Measurements from ENCODE around the gene MCCD1. TPM values are rescaled to one million over a fixed set of nuclear protein-coding genes. Genes with fewer than 3 reads are reported as not detected.

The MCCD1 gene
- total RNA-seq, 1 donor from 2014 or later = not detected

DNA sequence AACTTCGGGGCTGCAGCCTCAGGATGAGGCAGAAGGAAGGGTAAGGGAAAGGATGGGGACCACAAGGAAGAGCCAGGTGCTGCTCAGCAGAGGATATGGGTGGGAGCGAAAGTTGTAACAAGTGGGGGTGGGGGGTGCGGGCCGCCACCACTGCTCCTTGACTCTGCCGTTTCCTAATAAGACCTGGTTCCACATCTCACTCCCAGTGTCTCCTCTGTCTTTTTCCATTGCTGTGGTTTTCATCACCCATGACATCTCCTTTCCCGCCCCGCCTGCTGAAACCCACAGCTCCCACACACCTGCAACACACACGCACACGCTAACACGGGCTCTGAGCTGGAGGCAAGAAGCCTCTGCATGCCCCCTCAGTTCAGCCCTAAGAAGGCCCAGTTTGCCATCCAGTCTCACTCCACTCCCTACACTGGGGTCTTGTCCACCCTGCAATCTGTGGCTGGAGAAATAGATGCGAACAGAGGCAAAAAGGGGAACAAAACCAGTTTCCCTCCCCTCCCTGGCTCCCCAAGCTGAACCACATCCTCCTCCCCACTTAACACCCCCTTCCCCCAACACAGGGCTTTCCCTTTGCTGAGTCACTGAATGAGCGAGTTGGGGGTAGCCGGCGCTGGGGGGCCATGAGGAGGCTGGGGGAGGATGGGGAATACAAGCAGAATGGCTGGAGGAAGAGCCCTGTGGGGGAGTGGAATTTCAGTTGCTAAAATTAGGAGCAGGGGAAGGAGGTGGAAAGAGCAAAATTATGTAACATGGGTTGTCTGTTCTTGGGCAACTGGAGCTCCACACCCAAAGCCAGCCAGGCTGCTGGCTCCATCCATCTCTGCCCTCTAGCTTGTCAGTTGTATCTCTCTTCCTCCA lies 30.1 kb downstream of the MCCD1 start:
- peak; percentile 51 for DNase-seq
- intact Hi-C loops (cut with DNase I) = no loop called here
- ATAC-seq (ENCODE audit: poor library complexity) = peak; percentile 61

DNA sequence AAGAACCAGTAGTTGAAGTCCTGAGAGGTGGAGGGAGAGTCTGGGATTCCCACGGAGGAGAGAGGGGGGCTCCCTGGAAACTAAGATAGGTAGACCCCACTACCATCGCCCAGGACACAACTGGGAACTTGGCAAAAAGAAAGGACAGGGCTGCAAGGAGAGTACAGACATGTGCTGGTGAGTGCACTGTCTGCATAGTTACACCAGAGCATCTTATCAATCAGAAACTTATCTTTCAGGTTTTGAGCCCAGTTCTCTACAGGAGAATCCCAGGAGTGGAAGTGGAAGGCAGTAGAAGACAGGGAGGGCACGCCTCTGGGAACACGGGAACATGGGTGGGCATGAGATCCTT lies 30.8 kb downstream of the MCCD1 start:
- ATAC-seq (ENCODE audit: poor library complexity) = no peak
- intact Hi-C loops (cut with DNase I) = no loop called here
- no peak for DNase-seq

DNA sequence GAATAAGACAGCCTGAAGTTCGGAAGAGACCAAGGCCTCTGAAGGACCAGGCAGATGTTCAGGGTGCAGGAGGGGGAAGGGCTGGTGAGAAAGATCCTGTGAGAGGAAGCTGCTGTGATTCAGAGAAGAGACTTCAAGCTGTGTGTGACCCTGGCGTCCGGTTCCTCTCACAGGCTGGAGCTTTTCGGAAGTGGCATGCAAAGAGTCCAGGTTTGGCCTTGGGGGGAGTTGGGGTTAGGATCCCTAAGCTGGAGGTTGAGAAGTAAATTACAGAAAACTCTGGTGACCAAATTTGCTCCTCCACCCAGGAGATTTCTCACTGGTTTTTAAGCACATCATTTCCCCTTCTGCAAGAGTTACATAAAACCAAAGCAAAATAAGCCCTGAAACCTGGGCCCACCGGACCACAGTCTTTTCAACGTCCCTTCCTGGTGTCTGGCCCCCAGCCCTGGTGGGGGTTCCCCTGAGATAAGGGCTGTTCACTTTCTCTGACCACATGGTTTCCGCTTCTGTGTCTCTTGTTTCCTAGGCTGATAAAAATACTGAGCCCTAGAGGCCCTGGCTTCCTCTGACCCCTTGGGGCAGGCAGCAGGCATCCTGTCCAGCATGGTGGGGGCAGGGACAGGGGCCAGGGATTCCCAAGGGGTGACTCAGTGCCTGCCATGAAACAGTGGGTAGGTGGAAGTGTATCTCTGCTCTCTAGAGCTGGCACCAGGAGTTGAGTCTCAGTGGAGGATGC lies 31.4 kb downstream of the MCCD1 start:
- intact Hi-C loops (cut with DNase I) = no loop called here
- ATAC-seq (ENCODE audit: poor library complexity) (peak; percentile 74), DNase-seq (peak; percentile 80)

DNA sequence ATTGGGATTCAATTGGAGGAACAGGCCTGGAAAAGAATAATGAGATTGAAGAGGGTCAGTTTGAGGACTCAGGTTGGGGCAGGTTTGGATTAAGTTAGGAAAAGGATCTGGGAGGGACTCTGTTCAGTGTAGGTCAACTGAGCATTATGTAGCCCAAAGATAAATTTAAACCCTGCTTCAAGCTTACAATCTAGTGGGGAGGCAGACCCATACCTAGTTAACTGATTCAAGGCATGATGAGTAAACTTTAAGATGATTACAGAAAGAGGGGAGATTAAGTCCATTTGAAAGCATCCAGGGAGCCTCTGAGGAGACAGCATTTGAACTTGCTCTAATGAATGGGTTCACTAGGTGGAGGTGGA lies 31.9 kb downstream of the MCCD1 start:
- ATAC-seq (ENCODE audit: poor library complexity) = no peak
- intact Hi-C loops (cut with DNase I) = no loop called here
- DNase-seq = no peak

DNA sequence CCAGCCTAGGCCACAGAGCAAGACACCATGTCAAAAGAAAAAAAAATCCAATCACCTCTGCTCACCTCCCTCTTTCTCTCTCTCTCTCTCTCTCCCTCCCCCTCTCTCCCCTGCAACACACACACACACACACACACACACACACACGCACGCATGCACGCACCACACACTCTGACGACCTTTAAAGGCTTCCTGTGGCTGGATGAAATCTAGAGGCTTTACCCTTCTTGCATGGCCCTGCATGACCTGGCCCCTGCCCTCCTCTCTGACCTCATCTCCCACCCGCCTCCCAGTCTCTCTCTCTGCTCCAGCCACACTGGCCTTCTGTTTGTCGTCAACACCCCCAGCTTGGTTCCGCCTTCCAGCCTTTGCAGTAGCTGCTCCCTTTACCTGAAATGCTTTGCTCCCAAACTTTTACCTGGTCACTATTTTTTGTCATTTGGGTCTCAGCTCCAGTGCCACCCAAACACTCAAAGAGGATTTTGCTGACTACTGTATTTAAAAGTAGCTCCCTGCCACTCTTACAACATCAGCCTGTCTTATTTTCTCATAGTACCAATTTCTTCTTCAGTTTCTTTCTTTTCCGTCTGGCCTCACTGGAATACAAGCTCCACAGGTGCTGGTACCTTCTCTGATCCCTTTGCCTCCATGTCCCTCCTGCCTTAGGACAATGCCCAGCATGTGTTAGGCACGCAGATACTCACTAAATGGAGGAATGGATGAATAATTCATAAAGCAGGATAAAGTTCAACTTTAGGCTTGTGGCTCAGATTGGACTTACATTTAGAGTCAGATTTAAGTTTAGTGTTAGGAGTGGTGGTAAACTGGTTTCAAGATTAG lies 39.0 kb downstream of the MCCD1 start:
- no peak for DNase-seq
- intact Hi-C loops (cut with DNase I) = no loop called here
- ATAC-seq (ENCODE audit: poor library complexity) = no peak

DNA sequence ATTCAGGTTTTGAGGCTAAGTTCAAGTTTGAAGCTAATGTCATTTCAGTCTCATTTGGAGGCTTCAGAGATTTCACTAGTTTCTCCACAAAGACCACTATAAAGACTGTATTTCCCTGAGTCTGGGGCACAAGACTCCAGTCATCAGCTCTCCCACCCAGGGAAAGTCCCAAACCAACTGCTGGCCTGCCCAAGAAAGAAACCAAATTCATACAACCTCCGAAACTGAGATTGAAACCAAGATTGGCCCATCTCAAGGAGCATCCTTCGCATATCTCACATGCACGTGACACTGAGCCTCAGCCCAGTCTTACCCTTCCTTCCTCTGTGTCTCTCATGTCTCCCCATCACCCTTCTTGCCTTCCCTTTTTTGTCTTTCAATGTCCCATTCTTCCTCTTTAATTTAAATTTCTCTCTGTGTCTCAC lies 39.8 kb downstream of the MCCD1 start:
- ATAC-seq (ENCODE audit: poor library complexity) (peak; percentile 61), DNase-seq (no peak)
- intact Hi-C loops (cut with DNase I) = no loop called here

DNA sequence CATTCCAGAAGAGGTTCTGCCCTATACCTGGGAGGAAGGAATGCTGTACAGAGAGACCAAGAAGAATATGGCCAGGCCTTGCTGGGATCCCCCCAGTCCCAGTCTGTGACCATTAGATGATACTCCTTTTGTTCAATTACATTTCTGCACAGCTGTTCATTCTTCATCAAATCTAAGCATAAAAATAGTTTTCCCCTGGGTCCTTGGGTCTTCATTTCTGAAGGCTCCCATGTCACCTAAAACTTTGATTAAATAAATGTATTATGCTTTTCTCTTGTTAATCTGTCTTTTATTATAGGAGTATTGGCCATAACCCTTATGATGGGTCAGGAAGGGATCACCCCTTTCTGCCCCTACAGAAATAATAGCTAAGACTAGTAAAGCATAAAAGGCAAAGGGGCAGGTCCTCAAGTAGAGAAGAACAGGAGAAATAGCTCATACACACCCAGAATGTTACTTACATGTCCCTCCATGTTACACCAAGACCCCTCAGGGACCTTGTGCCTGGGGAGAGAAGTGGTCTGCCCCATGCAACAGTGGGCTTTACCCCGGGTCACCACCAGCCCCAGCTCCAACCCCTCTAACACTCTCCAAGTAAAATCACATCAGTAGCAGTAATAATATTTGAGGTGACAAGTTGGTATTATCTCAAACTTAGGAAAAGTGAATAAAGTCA lies 41.2 kb downstream of the MCCD1 start:
- ATAC-seq (ENCODE audit: poor library complexity) (no peak), DNase-seq (no peak)
- intact Hi-C loops (cut with DNase I) = no loop called here

DNA sequence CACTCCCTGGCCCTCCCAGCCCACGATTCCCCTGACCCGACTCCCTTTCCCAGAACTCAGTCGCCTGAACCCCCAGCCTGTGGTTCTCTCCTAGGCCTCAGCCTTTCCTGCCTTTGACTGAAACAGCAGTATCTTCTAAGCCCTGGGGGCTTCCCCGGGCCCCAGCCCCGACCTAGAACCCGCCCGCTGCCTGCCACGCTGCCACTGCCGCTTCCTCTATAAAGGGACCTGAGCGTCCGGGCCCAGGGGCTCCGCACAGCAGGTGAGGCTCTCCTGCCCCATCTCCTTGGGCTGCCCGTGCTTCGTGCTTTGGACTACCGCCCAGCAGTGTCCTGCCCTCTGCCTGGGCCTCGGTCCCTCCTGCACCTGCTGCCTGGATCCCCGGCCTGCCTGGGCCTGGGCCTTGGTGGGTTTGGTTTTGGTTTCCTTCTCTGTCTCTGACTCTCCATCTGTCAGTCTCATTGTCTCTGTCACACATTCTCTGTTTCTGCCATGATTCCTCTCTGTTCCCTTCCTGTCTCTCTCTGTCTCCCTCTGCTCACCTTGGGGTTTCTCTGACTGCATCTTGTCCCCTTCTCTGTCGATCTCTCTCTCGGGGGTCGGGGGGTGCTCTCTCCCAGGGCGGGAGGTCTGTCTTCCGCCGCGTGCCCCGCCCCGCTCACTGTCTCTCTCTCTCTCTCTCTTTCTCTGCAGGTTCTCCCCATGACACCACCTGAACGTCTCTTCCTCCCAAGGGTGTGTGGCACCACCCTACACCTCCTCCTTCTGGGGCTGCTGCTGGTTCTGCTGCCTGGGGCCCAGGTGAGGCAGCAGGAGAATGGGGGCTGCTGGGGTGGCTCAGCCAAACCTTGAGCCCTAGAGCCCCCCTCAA lies 43.5 kb downstream of the MCCD1 start, which contains the start of gene LTA:
Gene LTA (plus strand): TSS at position 249 of the 871 bp plus-strand sequence. CDS start 454 bp downstream, at position 703.
- intact Hi-C loops (cut with DNase I) = no loop called here
- ATAC-seq (ENCODE audit: poor library complexity) (no peak), DNase-seq (no peak)

DNA sequence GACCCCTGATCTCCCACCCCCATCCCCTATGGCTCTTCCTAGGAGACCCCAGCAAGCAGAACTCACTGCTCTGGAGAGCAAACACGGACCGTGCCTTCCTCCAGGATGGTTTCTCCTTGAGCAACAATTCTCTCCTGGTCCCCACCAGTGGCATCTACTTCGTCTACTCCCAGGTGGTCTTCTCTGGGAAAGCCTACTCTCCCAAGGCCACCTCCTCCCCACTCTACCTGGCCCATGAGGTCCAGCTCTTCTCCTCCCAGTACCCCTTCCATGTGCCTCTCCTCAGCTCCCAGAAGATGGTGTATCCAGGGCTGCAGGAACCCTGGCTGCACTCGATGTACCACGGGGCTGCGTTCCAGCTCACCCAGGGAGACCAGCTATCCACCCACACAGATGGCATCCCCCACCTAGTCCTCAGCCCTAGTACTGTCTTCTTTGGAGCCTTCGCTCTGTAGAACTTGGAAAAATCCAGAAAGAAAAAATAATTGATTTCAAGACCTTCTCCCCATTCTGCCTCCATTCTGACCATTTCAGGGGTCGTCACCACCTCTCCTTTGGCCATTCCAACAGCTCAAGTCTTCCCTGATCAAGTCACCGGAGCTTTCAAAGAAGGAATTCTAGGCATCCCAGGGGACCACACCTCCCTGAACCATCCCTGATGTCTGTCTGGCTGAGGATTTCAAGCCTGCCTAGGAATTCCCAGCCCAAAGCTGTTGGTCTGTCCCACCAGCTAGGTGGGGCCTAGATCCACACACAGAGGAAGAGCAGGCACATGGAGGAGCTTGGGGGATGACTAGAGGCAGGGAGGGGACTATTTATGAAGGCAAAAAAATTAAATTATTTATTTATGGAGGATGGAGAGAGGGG lies 44.7 kb downstream of the MCCD1 start:
- intact Hi-C loops (cut with DNase I) = no loop called here
- ATAC-seq (ENCODE audit: poor library complexity) (no peak), DNase-seq (no peak)

DNA sequence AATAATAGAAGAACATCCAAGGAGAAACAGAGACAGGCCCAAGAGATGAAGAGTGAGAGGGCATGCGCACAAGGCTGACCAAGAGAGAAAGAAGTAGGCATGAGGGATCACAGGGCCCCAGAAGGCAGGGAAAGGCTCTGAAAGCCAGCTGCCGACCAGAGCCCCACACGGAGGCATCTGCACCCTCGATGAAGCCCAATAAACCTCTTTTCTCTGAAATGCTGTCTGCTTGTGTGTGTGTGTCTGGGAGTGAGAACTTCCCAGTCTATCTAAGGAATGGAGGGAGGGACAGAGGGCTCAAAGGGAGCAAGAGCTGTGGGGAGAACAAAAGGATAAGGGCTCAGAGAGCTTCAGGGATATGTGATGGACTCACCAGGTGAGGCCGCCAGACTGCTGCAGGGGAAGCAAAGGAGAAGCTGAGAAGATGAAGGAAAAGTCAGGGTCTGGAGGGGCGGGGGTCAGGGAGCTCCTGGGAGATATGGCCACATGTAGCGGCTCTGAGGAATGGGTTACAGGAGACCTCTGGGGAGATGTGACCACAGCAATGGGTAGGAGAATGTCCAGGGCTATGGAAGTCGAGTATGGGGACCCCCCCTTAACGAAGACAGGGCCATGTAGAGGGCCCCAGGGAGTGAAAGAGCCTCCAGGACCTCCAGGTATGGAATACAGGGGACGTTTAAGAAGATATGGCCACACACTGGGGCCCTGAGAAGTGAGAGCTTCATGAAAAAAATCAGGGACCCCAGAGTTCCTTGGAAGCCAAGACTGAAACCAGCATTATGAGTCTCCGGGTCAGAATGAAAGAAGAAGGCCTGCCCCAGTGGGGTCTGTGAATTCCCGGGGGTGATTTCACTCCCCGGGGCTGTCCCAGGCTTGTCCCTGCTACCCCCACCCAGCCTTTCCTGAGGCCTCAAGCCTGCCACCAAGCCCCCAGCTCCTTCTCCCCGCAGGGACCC lies 45.6 kb downstream of the MCCD1 start:
- no peak for DNase-seq
- ATAC-seq (ENCODE audit: poor library complexity) = no peak
- intact Hi-C loops (cut with DNase I) = no loop called here

DNA sequence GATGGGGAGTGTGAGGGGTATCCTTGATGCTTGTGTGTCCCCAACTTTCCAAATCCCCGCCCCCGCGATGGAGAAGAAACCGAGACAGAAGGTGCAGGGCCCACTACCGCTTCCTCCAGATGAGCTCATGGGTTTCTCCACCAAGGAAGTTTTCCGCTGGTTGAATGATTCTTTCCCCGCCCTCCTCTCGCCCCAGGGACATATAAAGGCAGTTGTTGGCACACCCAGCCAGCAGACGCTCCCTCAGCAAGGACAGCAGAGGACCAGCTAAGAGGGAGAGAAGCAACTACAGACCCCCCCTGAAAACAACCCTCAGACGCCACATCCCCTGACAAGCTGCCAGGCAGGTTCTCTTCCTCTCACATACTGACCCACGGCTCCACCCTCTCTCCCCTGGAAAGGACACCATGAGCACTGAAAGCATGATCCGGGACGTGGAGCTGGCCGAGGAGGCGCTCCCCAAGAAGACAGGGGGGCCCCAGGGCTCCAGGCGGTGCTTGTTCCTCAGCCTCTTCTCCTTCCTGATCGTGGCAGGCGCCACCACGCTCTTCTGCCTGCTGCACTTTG lies 46.7 kb downstream of the MCCD1 start, which contains the start of gene TNF:
Gene TNF (plus strand): TSS at position 231 of the 567 bp plus-strand sequence. CDS start 177 bp downstream, at position 408.
- intact Hi-C loops (cut with DNase I) = no loop called here
- DNase-seq (peak; percentile 67), ATAC-seq (ENCODE audit: poor library complexity) (peak; percentile 56)

DNA sequence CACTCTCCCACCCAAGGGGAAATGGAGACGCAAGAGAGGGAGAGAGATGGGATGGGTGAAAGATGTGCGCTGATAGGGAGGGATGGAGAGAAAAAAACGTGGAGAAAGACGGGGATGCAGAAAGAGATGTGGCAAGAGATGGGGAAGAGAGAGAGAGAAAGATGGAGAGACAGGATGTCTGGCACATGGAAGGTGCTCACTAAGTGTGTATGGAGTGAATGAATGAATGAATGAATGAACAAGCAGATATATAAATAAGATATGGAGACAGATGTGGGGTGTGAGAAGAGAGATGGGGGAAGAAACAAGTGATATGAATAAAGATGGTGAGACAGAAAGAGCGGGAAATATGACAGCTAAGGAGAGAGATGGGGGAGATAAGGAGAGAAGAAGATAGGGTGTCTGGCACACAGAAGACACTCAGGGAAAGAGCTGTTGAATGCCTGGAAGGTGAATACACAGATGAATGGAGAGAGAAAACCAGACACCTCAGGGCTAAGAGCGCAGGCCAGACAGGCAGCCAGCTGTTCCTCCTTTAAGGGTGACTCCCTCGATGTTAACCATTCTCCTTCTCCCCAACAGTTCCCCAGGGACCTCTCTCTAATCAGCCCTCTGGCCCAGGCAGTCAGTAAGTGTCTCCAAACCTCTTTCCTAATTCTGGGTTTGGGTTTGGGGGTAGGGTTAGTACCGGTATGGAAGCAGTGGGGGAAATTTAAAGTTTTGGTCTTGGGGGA lies 47.4 kb downstream of the MCCD1 start:
- ATAC-seq (ENCODE audit: poor library complexity) (no peak), DNase-seq (no peak)
- intact Hi-C loops (cut with DNase I) = no loop called here

DNA sequence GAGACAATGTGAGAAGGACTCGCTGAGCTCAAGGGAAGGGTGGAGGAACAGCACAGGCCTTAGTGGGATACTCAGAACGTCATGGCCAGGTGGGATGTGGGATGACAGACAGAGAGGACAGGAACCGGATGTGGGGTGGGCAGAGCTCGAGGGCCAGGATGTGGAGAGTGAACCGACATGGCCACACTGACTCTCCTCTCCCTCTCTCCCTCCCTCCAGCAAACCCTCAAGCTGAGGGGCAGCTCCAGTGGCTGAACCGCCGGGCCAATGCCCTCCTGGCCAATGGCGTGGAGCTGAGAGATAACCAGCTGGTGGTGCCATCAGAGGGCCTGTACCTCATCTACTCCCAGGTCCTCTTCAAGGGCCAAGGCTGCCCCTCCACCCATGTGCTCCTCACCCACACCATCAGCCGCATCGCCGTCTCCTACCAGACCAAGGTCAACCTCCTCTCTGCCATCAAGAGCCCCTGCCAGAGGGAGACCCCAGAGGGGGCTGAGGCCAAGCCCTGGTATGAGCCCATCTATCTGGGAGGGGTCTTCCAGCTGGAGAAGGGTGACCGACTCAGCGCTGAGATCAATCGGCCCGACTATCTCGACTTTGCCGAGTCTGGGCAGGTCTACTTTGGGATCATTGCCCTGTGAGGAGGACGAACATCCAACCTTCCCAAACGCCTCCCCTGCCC lies 48.3 kb downstream of the MCCD1 start:
- ATAC-seq (ENCODE audit: poor library complexity) = no peak
- no peak for DNase-seq
- intact Hi-C loops (cut with DNase I) = no loop called here

DNA sequence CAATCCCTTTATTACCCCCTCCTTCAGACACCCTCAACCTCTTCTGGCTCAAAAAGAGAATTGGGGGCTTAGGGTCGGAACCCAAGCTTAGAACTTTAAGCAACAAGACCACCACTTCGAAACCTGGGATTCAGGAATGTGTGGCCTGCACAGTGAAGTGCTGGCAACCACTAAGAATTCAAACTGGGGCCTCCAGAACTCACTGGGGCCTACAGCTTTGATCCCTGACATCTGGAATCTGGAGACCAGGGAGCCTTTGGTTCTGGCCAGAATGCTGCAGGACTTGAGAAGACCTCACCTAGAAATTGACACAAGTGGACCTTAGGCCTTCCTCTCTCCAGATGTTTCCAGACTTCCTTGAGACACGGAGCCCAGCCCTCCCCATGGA lies 48.8 kb downstream of the MCCD1 start:
- no peak for ATAC-seq (ENCODE audit: poor library complexity)
- intact Hi-C loops (cut with DNase I) = no loop called here
- DNase-seq = no peak

Measured in Right ventricle myocardium superior (tissue), 1 donor.